ENCODE data around the gene ATP1A1. TPM values are rescaled to one million over a fixed set of nuclear protein-coding genes. Genes with fewer than 3 reads are reported as not detected.

Gene ATP1A1
- total and polyA plus RNA-seq, 9 of the 15 experiments (the other 6 are each of a cell fraction or from before 2014, with no cell fraction given) = 99.3 to 513 (median 234) TPM

- no peak for TF ChIP-seq SLC30A9 (CRISPR knock-in tag; IDR thresholded peaks at IDR 0.05)
- TF ChIP-seq MAFG (tag; conservative IDR thresholded peaks at IDR 0.05) = no peak
- no peak for TF ChIP-seq ZNF146 (CRISPR knock-in tag; IDR thresholded peaks at IDR 0.05; ENCODE audit: unreplicated experiment)
- TF ChIP-seq STAT5B (CRISPR knock-in tag; IDR thresholded peaks at IDR 0.05) = no peak
- no peak for TF ChIP-seq TBP (optimal IDR thresholded peaks at IDR 0.05; ENCODE audit: low read depth, low read length)
- TF ChIP-seq MEF2A (IDR thresholded peaks at IDR 0.05; ENCODE audit: control insufficient read depth, low read depth, low read length) = no peak
- TF ChIP-seq ZNF347 (CRISPR knock-in tag; IDR thresholded peaks at IDR 0.05; ENCODE audit: low read depth) = no peak
- no peak for TF ChIP-seq ZBTB17 (CRISPR knock-in tag; IDR thresholded peaks at IDR 0.05)
- TF ChIP-seq NRF1 (conservative IDR thresholded peaks at IDR 0.05 in 1 of 2, IDR thresholded peaks at IDR 0.05 in 1 of 2) = 0 out of 4 replicates have a peak, but pooled peaks of 1 of the 2 experiments have one; percentile 16
- TF ChIP-seq POLR2A (conservative IDR thresholded peaks at IDR 0.05) = 0 out of 2 replicates have a peak, but pooled peaks have one; percentile 5
- TF ChIP-seq SMARCC2 (IDR thresholded peaks at IDR 0.05; ENCODE audit: low read depth) = no peak
- TF ChIP-seq ARID1B (IDR thresholded peaks at IDR 0.05) = no peak
- no peak for TF ChIP-seq HMG20B (CRISPR knock-in tag; IDR thresholded peaks at IDR 0.05)
- no peak for TF ChIP-seq NEUROD1 (IDR thresholded peaks at IDR 0.05; ENCODE audit: borderline replicate concordance, low read depth, low read length, partially characterized antibody)
- TF ChIP-seq ZNF274 (IDR thresholded peaks at IDR 0.05; ENCODE audit: borderline replicate concordance, low read depth, low read length) = no peak
- no peak for TF ChIP-seq KLF16 (IDR thresholded peaks at IDR 0.05)
- 0 out of 2 replicates have a peak, but pooled peaks have one; percentile 9 for TF ChIP-seq ZNF592 (IDR thresholded peaks at IDR 0.05)
- TF ChIP-seq CREM (IDR thresholded peaks at IDR 0.05; ENCODE audit: low read depth) = peak; percentile 72
- TF ChIP-seq MAX (CRISPR knock-in tag; IDR thresholded peaks at IDR 0.05) = peak; percentile 20; the same call in 1 of the 2 replicates
- TF ChIP-seq ADNP (tag; IDR thresholded peaks at IDR 0.05) = no peak
- TF ChIP-seq ZNF655 (CRISPR knock-in tag; IDR thresholded peaks at IDR 0.05) = no peak
- TF ChIP-seq CGGBP1 (CRISPR knock-in tag; IDR thresholded peaks at IDR 0.05) = no peak
- no peak for TF ChIP-seq NR2F6 (CRISPR knock-in tag; IDR thresholded peaks at IDR 0.05)
- no peak for TF ChIP-seq ZNF436 (CRISPR knock-in tag; IDR thresholded peaks at IDR 0.05)
- TF ChIP-seq HCFC1 (IDR thresholded peaks at IDR 0.05; ENCODE audit: low read depth, low read length) = no peak
- TF ChIP-seq ATF7 (IDR thresholded peaks at IDR 0.05) = peak; percentile 77; the same call in 1 of the 2 replicates
- TF ChIP-seq POLR3G (IDR thresholded peaks at IDR 0.05; ENCODE audit: extremely low read depth, insufficient read length, insufficient replicate concordance) = no peak
Measured at GRCh38 chr1:116409751-116410191, 36.7 kb downstream of the ATP1A1 start (continued).
